AG10803 (cell line): ENCODE results near the gene LINGO4.

Source experiments
- DNase-seq: peaks from one replicate; pipeline ENCODE4 v3.0.0; 2010; ENCODE audit warnings: low read depth
- H3K4me3 ChIP-seq: 2 replicates; pipeline ENCODE4 v1.5.1; 2011; ENCODE audit warnings: mild to moderate bottlenecking, low read length, control low read depth
- TF ChIP-seq, protein P1 (sequence below): conservative IDR thresholded peaks from 2 replicates; pipeline ENCODE4 v1.5.1; 2011; ENCODE audit warnings: mild to moderate bottlenecking, low read length, control low read depth, inconsistent platforms

LINGO4 gene

GRCh38 chr1:151829352-151830046 lies 24.3 kb upstream of the LINGO4 start:
- no peak for DNase-seq
- H3K4me3 ChIP-seq, result no peak overlapping the region
- TF ChIP-seq, protein P1, sequence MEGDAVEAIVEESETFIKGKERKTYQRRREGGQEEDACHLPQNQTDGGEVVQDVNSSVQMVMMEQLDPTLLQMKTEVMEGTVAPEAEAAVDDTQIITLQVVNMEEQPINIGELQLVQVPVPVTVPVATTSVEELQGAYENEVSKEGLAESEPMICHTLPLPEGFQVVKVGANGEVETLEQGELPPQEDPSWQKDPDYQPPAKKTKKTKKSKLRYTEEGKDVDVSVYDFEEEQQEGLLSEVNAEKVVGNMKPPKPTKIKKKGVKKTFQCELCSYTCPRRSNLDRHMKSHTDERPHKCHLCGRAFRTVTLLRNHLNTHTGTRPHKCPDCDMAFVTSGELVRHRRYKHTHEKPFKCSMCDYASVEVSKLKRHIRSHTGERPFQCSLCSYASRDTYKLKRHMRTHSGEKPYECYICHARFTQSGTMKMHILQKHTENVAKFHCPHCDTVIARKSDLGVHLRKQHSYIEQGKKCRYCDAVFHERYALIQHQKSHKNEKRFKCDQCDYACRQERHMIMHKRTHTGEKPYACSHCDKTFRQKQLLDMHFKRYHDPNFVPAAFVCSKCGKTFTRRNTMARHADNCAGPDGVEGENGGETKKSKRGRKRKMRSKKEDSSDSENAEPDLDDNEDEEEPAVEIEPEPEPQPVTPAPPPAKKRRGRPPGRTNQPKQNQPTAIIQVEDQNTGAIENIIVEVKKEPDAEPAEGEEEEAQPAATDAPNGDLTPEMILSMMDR, result no peak

GRCh38 chr1:151828921-151829320 lies 23.7 kb upstream of the LINGO4 start:
- TF ChIP-seq, protein P1, result no peak
- H3K4me3 ChIP-seq, result no peak overlapping the region
- no peak for DNase-seq

- DNase-seq, result no peak
- H3K4me3 ChIP-seq, result no peak overlapping the region
- TF ChIP-seq, protein P1, result no peak
These were observed 22.6 kb upstream of the LINGO4 start for GRCh38 chr1:151827853-151828252.

GRCh38 chr1:151825751-151826660 lies 20.8 kb upstream of the LINGO4 start:
- no peak for DNase-seq
- H3K4me3 ChIP-seq, result no peak overlapping the region
- TF ChIP-seq, protein P1, result no peak

- no peak for DNase-seq
- TF ChIP-seq, protein P1, result no peak
- no peak overlapping the region for H3K4me3 ChIP-seq
These were observed 20.0 kb upstream of the LINGO4 start for GRCh38 chr1:151825204-151825603.

DNA sequence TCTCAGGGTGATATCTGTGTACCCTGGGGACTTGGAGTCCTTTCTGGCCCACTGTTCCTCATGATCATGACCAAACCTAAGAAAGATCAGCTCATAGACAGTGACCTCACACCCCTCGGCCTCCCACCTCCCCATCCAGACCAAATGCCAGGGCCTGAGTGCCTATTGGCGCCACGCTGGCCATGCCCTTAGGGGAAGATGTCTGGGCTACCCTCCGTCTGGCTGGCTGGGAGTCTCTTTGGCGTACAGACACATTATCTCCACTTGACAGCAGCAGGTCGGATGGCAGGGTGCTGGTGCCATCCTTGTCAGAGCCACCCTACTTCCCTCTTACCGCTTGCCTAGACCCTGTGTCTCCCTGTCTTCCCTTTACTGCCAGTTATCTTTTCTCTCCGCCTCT lies 18.0 kb upstream of the LINGO4 start:
- TF ChIP-seq, protein P1, result no peak
- H3K4me3 ChIP-seq, result no peak overlapping the region
- no peak for DNase-seq

GRCh38 chr1:151822404-151822803 lies 17.2 kb upstream of the LINGO4 start:
- no peak for DNase-seq
- H3K4me3 ChIP-seq, result no peak overlapping the region
- TF ChIP-seq, protein P1, result no peak
